Adrenal gland (tissue), 12 donors: Measurements from ENCODE around the gene NAALADL2. TPM values are rescaled to one million over a fixed set of nuclear protein-coding genes. Genes with fewer than 3 reads are reported as not detected.

Source experiments
- DNase-seq, 7 donors: peaks; one replicate each; pipeline ENCODE4 v3.0.0-alpha.2; 2019 to 2020
- H3K27ac ChIP-seq, 5 donors: fragments of 200-600 bp; sonication (generic) in 4 of 5; 1 replicate in 3 of 5; 2 replicates in 2 of 5; pipeline versions ENCODE4 v1.5.1 to v1.8.0; 2016 to 2020; ENCODE audit warnings: mild to moderate bottlenecking in 1 of 5
- H3K27me3 ChIP-seq: fragments of 200-600 bp; 2 replicates; pipeline ENCODE4 v1.8.0; 2021
- H3K36me3 ChIP-seq, 2 donors: fragments of 200-600 bp; replicated peaks in 1 of 2; 1 replicate in 1 of 2; 2 replicates in 1 of 2; pipeline versions ENCODE4 v1.5.1 to v1.8.0; 2018 to 2022
- H3K4me1 ChIP-seq, 2 donors: fragments of 200-600 bp; replicated peaks in 1 of 2; 1 replicate in 1 of 2; 2 replicates in 1 of 2; pipeline versions ENCODE4 v1.5.1 to v1.8.0; 2018 to 2021
- H3K4me3 ChIP-seq, 4 donors: fragments of 200-600 bp; sonication (generic) in 3 of 4; one replicate each; pipeline ENCODE4 v1.5.1; 2016 to 2018
- H3K9me3 ChIP-seq, 3 donors: fragments of 200-600 bp; sonication (generic) in 1 of 3; replicated peaks in 1 of 3; 1 replicate in 2 of 3; 2 replicates in 1 of 3; pipeline versions ENCODE4 v1.5.1 to v1.8.0; 2016 to 2021
- CTCF ChIP-seq, 6 experiments: fragments of 450-650 bp in 4 of 6; fragments of 200-600 bp in 2 of 6; sonication (generic) in 1 of 6; IDR thresholded peaks; 1 replicate in 5 of 6; 2 replicates in 1 of 6; pipeline versions ENCODE4 v1.5.1 to v1.8.0; 2016 to 2021; ENCODE audit warnings: antibody characterized with exemption in 6 of 6, mild to moderate bottlenecking in 2 of 6, moderate library complexity in 1 of 6
- POLR2A ChIP-seq, 2 donors: fragments of 450-650 bp; IDR thresholded peaks; one replicate each; pipeline ENCODE4 v1.6.1; 2017; ENCODE audit warnings: antibody characterized with exemption in 2 of 2, mild to moderate bottlenecking in 2 of 2, moderate library complexity in 1 of 2
- WGBS, 4 donors: extraction: QIAGEN DNeasy Blood & Tissue Kit in 2 of 4; methylation state at CpG; one replicate each; pipeline versions ENCODE4 v1.1.5 to v1.1.7; 2013 to 2017; 5-methylcytosine and 5-hydroxymethylcytosine counted together
- intact Hi-C, 2 donors: fragments of 100-400 bp; cut with DNase I; formaldehyde crosslinking; loops; one replicate each; pipeline versions ENCODE4 v1.14.1 to v1.15.0; 2022 to 2023
- polyA plus RNA-seq, 3 donors: library from polyadenylated mRNA; stranded (reverse); fragments of 200-250 nt in 2 of 3; fragments of 350-450 nt in 1 of 3; fragmentation: Illumina TruSeq in 1 of 3; extraction: RNeasy Lipid Tissue Mini Kit (QIAGEN cat#74804) in 1 of 3; gene quantifications; one replicate each; pipeline ENCODE4 v1.2.3, GENCODE V29; 2013 to 2014
- total RNA-seq, 9 donors: library from RNA; depleted of rRNA in 4 of 9; stranded (reverse); fragments of >200 nt in 4 of 9; fragments of 120-200 nt in 1 of 9; fragmentation: NEBNext Ultra II Directional in 1 of 9; extraction: Animal tissue kit (Norgen Biotek cat#: 25700) in 1 of 9; gene quantifications; one replicate each; pipeline versions ENCODE4 v1.1.0 to v1.2.4, GENCODE V29; 2013 to 2023
- donor health status: healthy with polysubstance abuse.
- donor health status: Bipolar disorder and iron deficiency.
- donor health status: DM: yes; HTN: yes; CAD: no.
- donor health status: DM: no; HTN: no; CAD: no.
- donor health status: DM: no; HTN: no; CAD: no.
- donor health status: DM: yes; HTN: yes; CAD: no.

The NAALADL2 gene
- total and polyA plus RNA-seq, 12 donors = 0.24 to 7.8 (median 4.8) TPM

GRCh38 chr3:175199961-175200360 lies 340.8 kb downstream of the NAALADL2 start:
- TF ChIP-seq CTCF (IDR thresholded peaks at IDR 0.05) = no peak
- TF ChIP-seq POLR2A (IDR thresholded peaks at IDR 0.05) = no peak
- H3K9me3 ChIP-seq = no peaks in the 10 kb centered on the region
- WGBS, 4 donors = 71 to 100% (median 80%) methylated on average over 1 of the region's 1 CpG
- no peak overlapping the region for H3K27ac ChIP-seq
- H3K4me1 ChIP-seq = no peaks in the 10 kb centered on the region
- intact Hi-C loops = no loop called here
- no peaks in the 10 kb centered on the region for H3K36me3 ChIP-seq
- no peak for DNase-seq
- H3K4me3 ChIP-seq = no peak overlapping the region
- no peaks in the 10 kb centered on the region for H3K27me3 ChIP-seq

GRCh38 chr3:175200391-175201095 lies 341.4 kb downstream of the NAALADL2 start:
- no peak for TF ChIP-seq CTCF (IDR thresholded peaks at IDR 0.05)
- no peak for TF ChIP-seq POLR2A (IDR thresholded peaks at IDR 0.05)
- intact Hi-C loops = no loop called here
- no peaks in the 10 kb centered on the region for H3K36me3 ChIP-seq
- no peaks in the 10 kb centered on the region for H3K27me3 ChIP-seq
- H3K27ac ChIP-seq = no peak overlapping the region
- WGBS, 4 donors = 49 to 64% (median 53%) methylated on average over 2 of the region's 2 CpGs
- no peak for DNase-seq
- no peak overlapping the region for H3K4me3 ChIP-seq
- H3K4me1 ChIP-seq = no peaks in the 10 kb centered on the region
- H3K9me3 ChIP-seq = no peaks in the 10 kb centered on the region

GRCh38 chr3:175207361-175207760 lies 348.2 kb downstream of the NAALADL2 start:
- H3K9me3 ChIP-seq = peaks cover 0 to 5% (median 0%) of the 10 kb centered on the region in 3 donors
- TF ChIP-seq CTCF (IDR thresholded peaks at IDR 0.05) (no peak), POLR2A (IDR thresholded peaks at IDR 0.05) (no peak)
- no peak for DNase-seq
- 68 to 78% (median 69%) methylated on average over 3 of the region's 3 CpGs for WGBS, 4 donors
- H3K4me1 ChIP-seq = no peaks in the 10 kb centered on the region
- H3K4me3 ChIP-seq = no peak overlapping the region
- H3K27ac ChIP-seq = no peak overlapping the region
- intact Hi-C loops = no loop called here
- no peaks in the 10 kb centered on the region for H3K36me3 ChIP-seq
- no peaks in the 10 kb centered on the region for H3K27me3 ChIP-seq

GRCh38 chr3:175208326-175208725 lies 349.2 kb downstream of the NAALADL2 start:
- H3K27ac ChIP-seq = no peak overlapping the region
- 70 to 74% (median 74%) methylated on average over 5 of the region's 5 CpGs for WGBS, 4 donors
- TF ChIP-seq CTCF (IDR thresholded peaks at IDR 0.05) (no peak), POLR2A (IDR thresholded peaks at IDR 0.05) (no peak)
- H3K9me3 ChIP-seq = peaks cover 0 to 5% (median 0%) of the 10 kb centered on the region in 3 donors
- no peaks in the 10 kb centered on the region for H3K36me3 ChIP-seq
- no peak overlapping the region for H3K4me3 ChIP-seq
- H3K4me1 ChIP-seq = no peaks in the 10 kb centered on the region
- no peak for DNase-seq
- H3K27me3 ChIP-seq = no peaks in the 10 kb centered on the region
- intact Hi-C loops = no loop called here
